ENCODE results near the gene ADPGK.
"Not testable (repeated sequence)": the region's sequence is repeated elsewhere in the genome, so short reads cannot be mapped to it uniquely, and the experiment has no call there.

ADPGK gene

DNA sequence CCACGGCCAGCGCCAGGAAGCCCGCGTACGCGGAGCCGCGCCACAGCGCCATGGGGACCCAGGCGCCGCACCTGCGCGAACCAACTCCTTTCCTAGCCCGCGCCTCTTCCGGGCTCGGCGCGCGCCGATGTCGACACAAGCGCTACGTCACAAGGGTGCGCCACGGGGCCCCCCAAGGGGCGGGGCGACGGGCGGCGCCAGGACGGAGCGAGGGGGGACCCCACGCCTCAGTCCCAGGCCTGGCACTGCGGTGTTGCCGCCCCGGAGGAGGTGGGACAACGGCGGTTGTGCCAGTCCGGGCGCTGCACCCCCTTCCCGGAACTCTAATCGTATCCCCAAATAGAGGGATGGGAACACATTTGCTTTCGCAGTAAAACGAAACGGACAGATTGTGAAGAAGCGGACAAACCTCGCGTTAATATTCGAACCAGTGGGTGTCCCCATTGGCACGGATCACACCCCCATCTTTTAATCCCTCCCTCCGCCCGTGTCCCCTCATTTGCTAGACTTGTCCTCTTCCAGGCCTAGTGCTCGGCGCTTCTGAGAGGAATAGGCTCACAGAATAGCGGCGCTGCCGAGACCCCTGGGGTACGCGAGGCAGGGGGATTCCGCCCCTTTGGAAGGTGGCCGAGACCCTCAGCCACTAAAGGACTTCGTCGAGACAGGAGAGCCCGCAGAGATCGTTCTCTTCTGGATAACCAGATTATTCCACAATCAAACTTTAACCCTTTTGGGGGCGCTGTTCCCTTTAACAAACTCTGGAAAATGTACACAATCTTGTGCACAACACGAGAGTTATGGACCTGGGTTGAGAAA lies at the start of gene ADPGK:
Gene ADPGK (minus strand): TSS at position 119 of the 816 bp plus-strand sequence. CDS start 67 bp downstream, at position 52.
- DNase-seq (ENCODE audit: low read depth) = peak; percentile 93

DNA sequence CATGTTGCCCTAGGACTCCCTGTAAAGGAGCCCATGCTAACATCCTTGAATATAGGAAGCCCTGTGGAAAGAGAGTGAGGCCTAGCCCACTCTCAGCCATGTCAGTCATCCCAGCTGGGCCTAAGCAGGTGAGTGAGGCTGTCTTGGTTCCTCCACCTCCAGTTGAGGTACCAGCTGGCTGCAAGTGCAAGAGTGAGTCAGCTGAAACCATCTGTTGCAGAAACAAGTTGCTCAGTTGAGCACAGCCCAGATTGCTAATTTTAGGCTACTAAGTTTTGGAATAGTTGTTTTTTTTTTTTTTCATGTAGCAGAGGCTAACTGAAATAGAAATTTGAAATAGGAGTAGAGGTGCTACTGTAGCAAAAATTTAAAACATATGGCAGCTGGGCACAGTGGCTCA lies 43.7 kb upstream of the ADPGK start:
- DNase-seq (ENCODE audit: low read depth) = no peak

DNA sequence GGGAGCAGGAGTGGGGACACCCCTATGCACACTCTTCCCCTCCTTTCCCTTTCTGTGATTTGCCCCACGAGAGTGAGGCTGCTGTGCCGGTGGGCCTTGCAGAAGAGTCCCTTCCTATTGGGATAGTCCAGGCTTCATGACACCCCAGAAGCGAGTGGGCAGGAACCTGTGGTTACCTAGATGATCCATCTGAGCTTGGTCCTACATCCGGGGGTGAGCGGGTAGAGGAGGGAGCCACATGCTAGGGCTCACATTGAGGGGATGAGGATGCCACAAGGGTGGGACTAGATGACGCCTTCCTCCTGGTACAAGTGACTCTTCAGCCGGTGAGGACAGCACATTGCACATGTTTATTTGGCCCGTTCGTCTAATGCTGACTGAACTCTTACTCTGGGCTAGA lies 43.1 kb upstream of the ADPGK start:
- no peak for DNase-seq (ENCODE audit: low read depth)

DNA sequence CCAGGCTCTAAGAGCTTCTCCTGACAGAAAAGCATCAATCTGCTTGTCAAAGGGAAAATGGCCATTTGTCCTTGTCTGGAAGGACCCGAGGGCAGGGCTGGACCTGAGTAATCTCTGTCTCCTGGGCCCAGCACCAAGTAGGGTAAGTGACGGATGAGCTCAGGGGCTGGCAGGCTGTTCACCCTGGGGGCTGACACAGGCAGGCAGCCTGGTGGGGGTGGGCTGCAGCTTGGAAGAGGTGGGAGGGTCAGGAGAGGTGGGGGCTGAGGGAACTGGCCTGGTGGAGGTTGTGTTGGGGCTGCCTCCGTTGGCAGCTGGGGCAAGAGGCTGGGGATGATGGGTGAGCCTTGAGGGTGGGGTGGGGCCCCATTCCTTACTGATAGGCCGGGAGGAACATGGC lies 42.3 kb upstream of the ADPGK start:
- DNase-seq (ENCODE audit: low read depth) = no peak

- no peak for DNase-seq (ENCODE audit: low read depth)
These were observed 41.2 kb upstream of the ADPGK start for GRCh38 chr15:72824781-72825180.

DNA sequence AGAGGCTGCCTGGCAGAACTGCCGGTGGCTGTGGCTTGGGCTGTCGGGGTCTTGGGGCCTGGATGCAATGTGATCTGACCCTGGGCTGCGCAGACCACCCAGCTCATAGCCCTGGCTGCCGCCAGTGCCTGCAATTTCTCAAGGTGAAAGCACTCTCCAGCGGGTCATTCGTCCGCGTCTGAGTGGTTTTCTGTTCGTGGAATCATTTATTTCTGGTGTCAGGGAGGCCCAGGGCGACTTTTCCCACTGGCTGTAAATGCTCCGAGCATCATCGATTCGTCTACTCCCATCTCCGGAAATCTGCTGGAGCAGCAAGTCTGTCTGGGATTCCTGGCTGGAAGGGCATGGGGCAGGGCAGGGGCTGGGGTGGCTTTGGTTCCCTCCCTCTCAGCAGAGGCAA lies 40.6 kb upstream of the ADPGK start:
- DNase-seq (ENCODE audit: low read depth) = no peak

- DNase-seq (ENCODE audit: low read depth) = no peak
These were observed 36.7 kb upstream of the ADPGK start for GRCh38 chr15:72820278-72820677.

- no peak for DNase-seq (ENCODE audit: low read depth)
These were observed 35.1 kb upstream of the ADPGK start for GRCh38 chr15:72818632-72819031.

GRCh38 chr15:72813345-72814004 lies 29.9 kb upstream of the ADPGK start:
- no peak for DNase-seq (ENCODE audit: low read depth)

DNA sequence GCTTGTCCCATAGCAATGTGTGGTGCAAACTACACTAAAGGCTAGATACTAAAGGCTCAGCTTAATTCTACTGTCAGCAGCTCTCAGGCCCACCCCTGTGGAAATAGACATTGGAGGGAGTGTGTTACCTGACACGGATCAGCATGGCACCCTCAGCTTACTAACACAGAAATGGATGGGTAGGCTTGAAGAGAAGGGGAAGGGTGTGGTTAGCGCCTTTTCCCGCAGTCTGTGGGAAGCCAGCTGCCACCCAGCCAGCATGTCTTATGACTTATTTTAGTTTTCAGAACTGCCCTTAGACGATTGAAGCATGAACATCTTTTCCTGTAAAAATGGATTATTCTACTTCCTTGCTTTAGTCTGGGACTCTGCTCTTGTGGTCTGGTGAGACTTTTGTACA lies 25.8 kb upstream of the ADPGK start:
- no peak for DNase-seq (ENCODE audit: low read depth)

GRCh38 chr15:72807346-72807745 lies 23.8 kb upstream of the ADPGK start:
- not testable (repeated sequence) for DNase-seq (ENCODE audit: low read depth)

DNA sequence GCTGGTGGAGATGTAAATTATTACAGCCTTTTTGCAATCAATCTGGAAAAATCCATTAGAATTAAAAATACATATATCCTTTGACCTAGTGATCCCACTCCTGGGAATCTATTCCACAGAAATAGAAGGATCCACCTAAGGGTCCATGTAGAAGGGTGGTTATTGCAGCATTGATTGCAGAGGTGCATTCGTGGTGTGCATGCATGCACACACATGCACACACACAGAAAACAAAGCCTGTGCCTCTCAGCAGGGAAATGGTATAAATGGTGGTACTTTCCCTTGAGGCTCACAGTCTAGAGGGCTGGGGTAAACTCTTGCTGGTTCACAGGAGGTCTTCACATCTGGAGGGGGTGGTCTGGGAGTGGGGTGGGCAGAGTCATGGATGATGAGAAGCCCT lies 19.4 kb upstream of the ADPGK start:
- DNase-seq (ENCODE audit: low read depth) = no peak

GRCh38 chr15:72801590-72802325 lies 18.2 kb upstream of the ADPGK start:
- DNase-seq (ENCODE audit: low read depth) = no peak

- DNase-seq (ENCODE audit: low read depth) = no peak
These were observed 17.4 kb upstream of the ADPGK start for GRCh38 chr15:72800833-72801481.

DNA sequence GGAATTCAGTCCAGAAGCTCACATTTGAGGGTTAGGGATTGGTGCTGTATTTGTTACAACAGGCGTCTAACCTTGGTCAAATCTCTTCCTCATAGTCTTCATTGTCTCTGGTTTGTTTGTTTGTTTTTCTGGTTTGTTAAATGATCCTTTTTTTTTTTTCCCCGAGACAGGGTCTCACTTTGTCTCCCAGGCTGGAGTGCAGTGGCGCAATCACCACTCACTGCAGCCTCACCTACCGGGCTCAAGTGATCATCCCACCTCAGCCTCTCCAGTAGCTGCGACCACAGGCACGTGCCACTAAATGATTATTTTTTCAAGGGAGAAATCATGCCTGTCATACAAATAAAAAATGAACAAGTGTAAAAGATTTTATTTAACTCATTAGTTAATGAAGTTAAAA lies 14.3 kb upstream of the ADPGK start:
- no peak for DNase-seq (ENCODE audit: low read depth)

DNA sequence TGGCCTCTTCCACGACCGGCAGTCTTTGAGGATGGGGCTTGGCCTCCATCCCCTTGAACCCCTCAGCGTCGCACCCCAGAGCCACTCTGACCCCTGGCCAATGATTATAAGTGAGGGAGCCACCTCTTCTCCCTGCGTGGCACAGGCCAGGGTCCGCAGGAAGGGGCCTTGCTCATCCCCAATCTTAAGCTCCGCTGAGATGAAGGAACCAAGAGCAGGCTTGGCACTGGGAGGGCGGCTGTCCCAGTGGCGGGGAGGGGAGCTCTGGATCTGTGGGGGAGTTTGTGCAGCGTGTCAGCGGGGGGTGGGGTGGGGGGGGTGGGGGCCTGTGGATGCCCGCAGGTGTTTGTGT lies 13.8 kb upstream of the ADPGK start:
- DNase-seq (ENCODE audit: low read depth) = no peak

DNA sequence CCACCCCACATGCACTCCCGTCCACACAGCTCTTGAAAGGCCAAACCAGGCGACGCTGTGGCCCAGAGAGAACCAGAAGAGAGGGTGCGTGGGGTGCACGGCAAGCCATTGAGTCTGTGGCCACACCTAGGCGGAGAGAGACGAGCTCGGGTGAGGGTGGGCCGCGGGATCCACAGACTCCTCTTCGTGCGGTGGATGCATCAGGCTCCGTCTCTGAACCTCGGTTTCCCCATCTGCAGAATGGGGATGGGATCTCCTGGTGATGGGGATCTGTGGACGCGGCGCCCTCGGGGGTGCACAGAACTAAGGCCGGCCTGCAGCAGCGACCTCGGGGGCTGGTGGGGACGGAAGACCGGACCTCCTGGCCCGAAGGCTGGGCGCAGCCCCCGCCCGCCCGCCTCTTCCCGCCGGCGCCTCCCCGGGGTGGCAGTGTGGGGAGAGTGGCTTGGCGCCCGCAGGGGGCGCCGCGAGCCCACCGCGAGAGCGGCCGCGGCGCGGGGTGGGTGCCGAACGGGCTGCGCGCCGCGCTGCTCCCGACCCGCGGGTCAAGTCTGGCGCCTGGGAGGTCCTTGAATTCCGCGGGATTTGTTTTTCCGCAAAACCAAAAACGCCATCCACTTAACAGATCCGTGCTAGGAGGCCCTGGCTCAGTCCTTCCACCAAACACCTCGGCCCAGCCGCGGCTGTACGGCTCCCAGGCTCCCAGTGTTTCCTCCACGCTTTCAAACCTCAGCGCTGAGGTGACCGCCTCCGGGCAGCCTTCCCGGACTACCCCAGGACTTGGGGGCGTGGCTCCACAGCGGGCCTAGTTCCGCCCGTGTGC lies 13.2 kb upstream of the ADPGK start:
- DNase-seq (ENCODE audit: low read depth) = peak; percentile 26

DNA sequence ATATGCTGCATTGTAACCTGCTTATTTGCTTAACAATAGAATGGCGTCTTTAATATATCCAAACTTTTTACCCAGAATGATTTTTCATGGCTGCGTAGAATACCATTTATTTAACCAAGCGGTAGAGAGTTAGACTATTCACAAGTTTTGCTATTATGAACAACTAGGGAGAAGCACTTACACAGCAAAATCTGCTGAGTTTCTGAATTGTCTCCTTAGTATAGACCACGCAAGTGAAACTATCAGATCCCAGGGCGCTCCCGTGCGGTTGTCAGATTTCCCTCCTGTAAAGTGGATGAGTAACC lies 12.6 kb upstream of the ADPGK start:
- no peak for DNase-seq (ENCODE audit: low read depth)

DNA sequence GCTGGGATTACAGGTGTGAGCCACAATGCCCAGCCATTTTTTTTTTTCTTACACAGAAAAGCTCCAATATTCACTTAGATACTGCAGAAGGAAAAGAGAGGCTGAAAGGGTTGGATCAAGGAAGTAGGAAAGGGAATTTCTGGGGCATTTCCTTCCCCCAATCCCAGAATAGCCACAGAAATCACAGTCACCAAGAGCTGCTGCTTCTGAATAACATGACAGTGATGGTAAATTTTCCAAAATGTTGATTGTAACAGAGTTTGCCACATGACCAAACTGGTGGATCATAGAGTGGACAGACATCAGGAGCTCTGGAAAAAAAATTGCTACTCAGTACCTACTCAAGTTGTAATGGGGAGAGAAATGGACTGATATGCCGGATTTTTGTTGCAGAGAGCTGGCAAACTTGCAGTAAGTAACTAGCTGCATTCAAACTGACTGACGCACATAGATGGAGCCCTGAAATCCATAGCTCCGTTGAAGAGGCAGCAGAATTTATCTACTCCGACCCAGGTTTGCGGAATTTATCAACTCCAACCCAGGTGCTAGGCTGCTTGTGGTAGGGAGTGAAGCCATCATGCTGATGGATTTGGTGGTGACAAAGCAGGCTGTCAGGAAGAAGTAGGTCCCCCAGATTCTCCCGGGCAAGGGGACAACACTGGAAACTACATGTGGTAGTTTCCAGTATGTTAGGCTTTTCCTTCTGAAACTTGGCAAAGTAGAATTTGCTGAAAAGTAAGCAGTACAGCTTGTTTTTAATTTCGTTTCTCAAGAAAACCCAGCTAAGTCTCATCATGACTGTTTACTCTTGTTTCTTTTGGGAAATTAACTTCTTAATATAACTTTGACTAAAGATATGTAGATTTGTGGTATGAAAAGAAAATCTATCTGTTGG lies 10.5 kb upstream of the ADPGK start:
- no peak for DNase-seq (ENCODE audit: low read depth)

- DNase-seq (ENCODE audit: low read depth) = no peak
These were observed 8.9 kb upstream of the ADPGK start for GRCh38 chr15:72792431-72792830.
